Measurements from ENCODE around the gene SLC7A8.
"Not testable (repeated sequence)": the region's sequence is repeated elsewhere in the genome, so short reads cannot be mapped to it uniquely, and the experiment has no call there.

DNA sequence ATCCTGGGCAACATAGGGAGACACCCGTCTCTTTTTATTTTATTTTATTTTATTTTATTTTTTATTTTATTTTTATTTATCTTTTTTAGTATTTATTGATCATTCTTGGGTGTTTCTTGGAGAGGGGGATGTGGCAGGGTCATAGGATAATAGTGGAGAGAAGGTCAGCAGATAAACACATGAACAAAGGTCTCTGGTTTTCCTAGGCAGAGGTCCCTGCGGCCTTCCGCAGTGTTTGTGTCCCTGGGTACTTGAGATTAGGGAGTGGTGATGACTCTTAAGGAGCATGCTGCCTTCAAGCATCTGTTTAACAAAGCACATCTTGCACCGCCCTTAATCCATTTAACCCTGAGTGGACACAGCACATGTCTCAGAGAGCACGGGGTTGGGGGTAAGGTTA is 75.8 kb downstream of the SLC7A8 start:
- not testable (repeated sequence) for TF ChIP-seq POLR2AphosphoS5, SPI1 (IDR thresholded peaks at IDR 0.05; ENCODE audit: low read depth, low read length)
